Measurements from ENCODE around the gene C4A.

DNA sequence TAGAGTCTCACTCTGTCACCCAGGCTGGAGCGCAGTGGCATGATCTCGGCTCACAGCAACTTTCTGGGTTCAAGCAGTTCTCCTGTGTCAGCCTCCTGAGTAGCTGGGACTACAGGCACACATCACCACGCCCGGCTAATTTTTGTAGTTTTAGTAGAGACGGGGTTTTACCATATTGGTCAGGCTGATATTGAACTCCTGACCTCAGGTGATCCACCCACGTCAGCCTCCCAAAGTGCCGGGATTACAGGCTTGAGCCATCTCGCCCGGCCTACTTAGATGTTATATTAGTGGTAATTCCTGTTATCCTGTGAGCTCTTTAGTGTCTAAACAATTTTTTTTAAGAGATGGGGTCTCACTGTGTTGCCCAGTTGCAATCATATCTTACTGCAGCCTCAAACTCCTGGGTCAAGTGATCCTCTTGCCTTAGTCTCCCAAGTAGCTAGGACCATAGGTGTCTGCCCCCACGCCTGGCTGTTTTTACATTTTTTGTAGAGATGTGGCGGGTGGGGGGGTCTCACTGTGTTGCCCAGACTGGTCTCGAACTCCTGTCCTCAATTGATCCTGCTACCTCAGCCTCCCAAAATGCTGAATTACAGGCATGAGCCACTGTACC, 3.9 kb upstream of the C4A start:
- TF ChIP-seq, protein P1, sequence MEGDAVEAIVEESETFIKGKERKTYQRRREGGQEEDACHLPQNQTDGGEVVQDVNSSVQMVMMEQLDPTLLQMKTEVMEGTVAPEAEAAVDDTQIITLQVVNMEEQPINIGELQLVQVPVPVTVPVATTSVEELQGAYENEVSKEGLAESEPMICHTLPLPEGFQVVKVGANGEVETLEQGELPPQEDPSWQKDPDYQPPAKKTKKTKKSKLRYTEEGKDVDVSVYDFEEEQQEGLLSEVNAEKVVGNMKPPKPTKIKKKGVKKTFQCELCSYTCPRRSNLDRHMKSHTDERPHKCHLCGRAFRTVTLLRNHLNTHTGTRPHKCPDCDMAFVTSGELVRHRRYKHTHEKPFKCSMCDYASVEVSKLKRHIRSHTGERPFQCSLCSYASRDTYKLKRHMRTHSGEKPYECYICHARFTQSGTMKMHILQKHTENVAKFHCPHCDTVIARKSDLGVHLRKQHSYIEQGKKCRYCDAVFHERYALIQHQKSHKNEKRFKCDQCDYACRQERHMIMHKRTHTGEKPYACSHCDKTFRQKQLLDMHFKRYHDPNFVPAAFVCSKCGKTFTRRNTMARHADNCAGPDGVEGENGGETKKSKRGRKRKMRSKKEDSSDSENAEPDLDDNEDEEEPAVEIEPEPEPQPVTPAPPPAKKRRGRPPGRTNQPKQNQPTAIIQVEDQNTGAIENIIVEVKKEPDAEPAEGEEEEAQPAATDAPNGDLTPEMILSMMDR (conservative IDR thresholded peaks at IDR 0.05; ENCODE audit: low read depth, low read length) = no peak
- no peak for TF ChIP-seq EZH2 (IDR thresholded peaks at IDR 0.05; ENCODE audit: low read length, unreplicated experiment)
